GM18520 (cell line): Measurements from ENCODE around the gene EDDM3A.
"Not testable (repeated sequence)": the region's sequence is repeated elsewhere in the genome, so short reads cannot be mapped to it uniquely, and the experiment has no call there.

Source experiments
- ATAC-seq: cut with Tn5 transposase; IDR thresholded peaks from one replicate; pipeline ENCODE4 v1.9.1; 2021; ENCODE audit not compliant: unreplicated experiment

Gene EDDM3A

GRCh38 chr14:20732979-20733635 is 12.6 kb upstream of the EDDM3A start:
- no peak for ATAC-seq

DNA sequence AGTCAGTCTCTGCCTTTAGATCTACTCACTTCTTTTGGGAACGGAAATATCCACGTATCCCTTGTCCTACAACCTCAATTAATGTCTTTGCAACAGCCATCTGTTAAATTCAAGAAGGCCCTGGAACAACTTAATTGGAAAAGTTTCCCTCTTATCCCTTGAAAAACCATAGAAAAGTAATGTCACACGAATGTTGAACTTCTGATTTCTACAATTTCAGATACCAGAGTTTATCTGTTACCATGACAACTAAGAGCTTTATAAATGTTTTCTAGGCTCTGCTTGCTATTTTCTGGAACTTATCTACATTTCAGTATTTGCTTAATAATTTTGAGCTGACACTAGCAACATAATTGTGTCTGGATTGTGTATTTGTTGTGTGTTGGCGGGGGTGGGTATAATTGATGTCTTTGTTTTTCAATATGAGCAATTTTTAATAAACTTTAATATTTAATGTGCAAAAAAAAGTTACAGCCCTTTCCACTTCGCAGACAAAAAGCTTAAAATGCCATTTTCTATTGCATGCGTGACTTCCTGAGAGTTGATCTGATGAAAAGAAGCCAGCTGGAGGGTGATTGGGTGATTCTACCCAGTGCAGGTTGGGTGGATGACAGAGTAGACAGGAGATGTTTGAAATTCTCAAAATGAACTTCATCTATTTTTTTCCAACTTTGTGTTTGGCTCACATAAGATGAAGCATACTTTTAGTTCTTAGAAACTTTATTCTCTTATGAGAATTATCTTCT is 11.8 kb upstream of the EDDM3A start:
- ATAC-seq, result no peak

DNA sequence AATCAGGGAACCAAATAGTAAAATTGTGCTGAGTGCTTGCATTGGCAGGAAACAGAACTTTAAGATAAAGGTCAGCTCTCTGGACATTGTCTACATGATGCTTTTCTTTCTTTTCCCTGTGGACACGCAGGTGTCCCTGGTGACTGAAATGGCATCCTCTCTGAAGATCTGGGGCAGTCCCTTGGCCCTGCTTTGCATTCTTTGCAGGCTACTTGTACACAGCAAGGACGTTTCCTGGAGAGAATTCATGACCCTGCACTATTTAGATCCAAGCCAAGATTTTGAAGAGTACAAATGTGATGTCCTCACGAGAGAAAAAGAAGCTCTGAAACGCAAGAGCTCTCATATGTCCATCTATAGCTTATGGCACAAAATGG is 11.3 kb upstream of the EDDM3A start:
- ATAC-seq, result peak; percentile 63

GRCh38 chr14:20738292-20738691 is 7.4 kb upstream of the EDDM3A start:
- ATAC-seq, result not testable (repeated sequence)

DNA sequence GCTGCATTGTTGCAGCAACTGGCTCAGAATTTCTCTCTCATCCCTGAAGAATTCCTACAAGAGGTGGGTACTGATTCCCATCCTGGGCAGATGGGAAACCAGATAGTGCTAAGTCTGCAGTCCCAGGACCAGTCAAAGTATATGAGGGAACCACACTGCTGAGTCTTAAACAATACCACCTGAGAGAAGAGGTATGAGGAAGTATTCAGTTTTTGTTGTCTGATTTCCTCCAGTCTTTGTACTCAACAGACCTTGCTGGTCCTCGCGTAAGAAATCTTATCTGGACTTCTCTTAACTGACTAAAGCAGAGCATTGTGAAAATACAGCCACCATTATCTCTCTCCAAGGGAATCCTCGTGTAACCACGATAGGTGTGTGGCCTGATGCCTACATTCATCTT is 3.6 kb upstream of the EDDM3A start:
- ATAC-seq, result no peak

DNA sequence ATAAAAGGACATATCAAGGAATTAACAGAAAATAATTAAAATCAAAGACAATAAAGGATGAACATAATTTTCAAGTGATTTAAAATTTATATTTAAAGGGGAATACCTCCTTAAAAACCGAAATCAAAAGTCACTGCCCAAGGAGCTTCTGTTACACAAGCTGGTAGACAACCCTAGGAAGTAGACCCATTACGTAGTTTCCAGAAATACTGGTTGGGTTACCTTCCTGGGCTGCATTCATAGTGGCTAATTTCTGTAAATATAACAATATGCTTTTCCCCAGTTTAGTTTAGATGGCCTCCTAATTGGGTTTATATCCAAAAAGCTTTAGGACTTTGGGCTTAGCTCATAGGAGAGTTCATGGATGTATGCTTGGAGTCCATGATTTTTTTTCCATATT is 2.1 kb upstream of the EDDM3A start:
- ATAC-seq, result no peak

DNA sequence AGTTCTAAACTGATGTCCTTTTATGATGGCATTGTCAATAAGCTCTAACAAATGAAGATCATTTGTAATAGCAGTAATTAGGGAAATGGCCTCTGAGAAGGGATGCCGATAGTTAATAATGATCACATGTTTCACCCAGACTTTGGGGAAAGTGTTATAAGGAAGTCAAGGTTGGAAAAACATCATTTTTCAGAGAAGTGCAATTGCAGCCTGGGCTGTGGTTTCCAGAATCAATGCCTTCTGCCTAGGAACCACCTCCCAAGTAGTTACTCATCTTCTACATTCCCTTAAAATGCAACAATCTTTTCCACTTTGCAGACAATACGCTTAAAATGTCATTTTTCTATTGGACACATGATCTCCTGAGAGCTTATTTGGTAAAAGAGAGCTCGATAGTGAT is 879 bp downstream of the EDDM3A start:
- no peak for ATAC-seq

DNA sequence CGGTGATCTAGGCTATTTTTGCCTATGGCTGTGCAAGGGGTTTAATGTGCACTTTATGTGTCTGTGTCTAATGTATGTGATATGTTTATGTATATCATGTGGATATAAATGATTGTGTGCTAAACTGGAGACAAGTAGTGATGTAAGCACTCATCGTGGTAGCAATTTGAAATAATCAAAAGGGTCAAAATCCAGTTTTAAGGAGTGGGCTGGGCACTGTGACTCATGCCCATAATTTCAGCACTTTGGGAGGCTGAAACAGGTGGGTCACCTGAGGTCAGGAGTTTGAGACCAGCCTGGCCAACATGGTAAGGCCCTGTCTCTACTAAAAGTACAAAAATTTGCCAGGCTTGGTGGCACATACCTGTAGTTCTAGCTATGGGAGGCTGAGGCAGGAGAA is 2.8 kb downstream of the EDDM3A start:
- ATAC-seq, result no peak

DNA sequence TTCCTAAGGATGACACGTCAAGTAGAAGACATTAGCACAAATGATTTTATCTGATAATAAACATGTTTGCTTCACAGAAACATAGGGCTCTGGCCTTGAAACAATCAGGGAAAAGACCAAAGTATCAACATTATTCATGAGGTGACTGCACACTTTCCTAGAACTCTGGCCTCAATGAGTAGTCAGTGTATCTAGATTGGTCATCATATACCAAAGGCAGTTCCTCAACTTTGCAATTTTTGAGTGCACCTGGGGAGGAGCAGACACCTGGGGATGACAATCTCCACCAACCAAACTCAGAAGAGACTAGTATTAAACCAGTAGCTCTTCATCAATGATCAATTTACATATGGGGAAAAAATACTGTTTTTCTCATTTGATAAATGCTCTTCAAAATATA is 4.5 kb downstream of the EDDM3A start:
- no peak for ATAC-seq

DNA sequence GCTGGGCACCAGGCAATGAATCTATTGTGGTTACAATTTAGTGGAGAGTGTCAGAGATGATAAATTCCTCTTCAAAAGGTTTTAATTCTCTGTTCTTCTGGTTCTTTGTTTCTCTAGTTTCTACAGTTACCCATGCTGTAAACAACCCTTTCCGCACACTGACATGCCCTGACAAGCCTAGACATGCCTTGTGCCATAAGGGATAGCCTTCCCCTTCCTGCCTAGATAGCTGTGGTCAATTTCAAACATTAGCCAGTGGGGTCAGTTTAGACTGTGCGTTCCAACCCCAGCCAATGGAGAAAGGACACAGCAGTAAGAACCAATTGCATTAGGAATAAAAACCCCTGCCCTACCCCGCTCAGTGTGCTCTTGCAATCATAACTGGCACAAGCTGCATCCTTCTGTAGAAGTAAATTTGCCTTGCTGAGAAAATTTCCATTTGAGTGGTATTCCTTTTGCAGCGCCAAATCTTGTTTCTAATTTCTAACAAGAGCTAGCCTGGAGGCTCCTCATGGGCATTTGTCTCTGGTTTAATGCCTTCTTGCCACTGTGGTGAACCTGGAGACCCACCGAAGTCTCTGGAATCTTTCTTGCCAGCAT is 6.4 kb downstream of the EDDM3A start:
- no peak for ATAC-seq

DNA sequence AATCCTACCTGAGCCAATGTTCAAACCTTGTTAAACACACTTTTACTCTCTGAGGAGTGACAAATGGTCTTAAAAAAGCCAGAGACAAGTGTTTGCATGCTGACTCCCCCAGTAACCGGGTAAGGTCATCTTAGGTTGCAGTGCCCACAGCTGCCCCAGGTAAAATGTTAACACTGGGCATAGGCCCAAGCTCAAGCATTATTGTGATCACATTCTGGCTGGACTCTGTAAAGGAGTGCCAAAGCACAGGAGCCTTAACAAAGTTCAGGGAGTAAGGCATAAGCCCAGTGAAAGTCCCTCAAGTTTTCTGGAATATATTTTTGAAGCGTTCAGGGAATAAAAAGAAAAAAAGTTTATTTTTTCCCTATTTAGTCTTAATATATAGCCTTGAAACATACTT is 8.6 kb downstream of the EDDM3A start:
- no peak for ATAC-seq

GRCh38 chr14:20755037-20755436 is 9.3 kb downstream of the EDDM3A start:
- no peak for ATAC-seq

DNA sequence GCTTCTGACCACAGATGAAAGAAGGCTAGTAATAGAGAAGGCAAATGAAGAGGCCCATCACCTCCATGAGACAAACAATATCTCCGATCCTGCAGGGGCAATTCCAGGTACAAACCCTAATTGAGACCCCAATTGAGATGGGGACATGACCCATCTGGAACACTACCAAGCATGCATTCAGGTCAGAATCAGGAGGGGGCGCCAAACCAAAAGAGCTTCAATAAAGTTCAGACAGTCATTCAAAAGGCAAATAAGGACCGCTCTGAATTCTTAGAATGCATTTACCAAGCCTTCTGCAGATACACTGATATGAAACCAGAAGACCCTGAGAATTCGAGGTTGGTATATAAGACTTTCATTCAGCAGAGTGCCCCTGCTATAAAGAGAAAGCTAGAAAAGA is 12.3 kb downstream of the EDDM3A start:
- ATAC-seq, result no peak

DNA sequence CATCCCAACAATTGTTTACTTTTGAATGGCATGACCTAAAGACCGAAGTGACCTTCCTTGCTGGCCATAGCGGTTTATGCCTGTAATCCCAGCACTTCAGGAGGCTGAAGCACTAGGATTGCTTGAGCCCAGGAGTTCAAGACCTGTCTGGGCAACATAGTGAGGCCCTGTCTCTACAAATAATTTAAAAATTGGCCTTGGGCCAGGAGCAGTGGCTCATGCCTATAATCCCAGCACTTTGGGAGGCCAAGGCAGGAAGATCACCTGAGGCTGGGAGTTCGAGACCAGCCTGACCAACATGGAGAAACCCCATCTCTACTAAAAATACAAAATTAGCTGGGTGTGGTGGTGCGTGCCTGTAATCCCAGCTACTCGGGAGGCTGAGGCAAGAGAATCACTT is 13.8 kb downstream of the EDDM3A start:
- ATAC-seq, result not testable (repeated sequence)

DNA sequence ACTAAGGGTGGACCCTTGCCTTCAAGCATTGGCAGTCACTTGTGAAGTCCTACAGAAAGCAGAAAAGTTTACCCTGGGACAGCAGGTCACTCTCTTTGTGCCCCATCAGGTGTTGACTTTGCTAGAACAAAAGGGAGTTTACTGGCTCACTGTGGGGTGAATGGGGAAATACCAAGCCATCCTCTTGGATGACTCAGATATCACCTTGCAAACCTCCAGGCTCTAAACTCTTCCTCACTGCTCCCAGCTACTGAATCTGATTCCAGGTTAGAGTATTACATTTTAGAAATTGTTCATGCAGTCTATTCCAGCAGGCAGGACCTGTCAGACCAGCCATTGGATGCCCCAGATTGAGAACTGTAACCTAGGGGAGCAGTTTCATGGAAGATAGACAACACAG is 15.3 kb downstream of the EDDM3A start:
- ATAC-seq, result no peak

GRCh38 chr14:20768593-20768892 is 22.9 kb downstream of the EDDM3A start:
- ATAC-seq, result no peak

GRCh38 chr14:20769421-20769820 is 23.7 kb downstream of the EDDM3A start:
- no peak for ATAC-seq

GRCh38 chr14:20772650-20773049 is 27.0 kb downstream of the EDDM3A start:
- no peak for ATAC-seq

GRCh38 chr14:20774258-20774824 is 28.7 kb downstream of the EDDM3A start:
- ATAC-seq, result no peak

DNA sequence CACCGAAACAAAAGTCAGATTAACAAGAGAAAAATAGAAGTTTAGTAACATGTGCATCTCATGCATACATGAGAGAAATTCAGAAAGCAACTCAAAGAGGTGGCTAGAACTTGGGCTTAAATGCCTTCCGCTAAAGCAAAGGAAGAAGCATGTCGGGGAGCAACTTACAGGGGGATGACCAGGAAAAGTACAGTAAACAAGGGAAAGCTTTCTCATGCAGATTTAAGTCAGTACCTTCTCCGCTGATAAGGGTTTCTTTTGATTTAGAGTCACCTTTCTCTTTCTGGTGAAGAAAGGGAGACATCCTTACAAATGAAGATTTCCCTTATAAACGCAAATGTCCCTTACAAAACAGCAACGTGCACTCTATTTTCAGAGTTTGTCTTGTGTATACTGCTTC is 29.4 kb downstream of the EDDM3A start:
- no peak for ATAC-seq

GRCh38 chr14:20775901-20776300 is 30.2 kb downstream of the EDDM3A start:
- no peak for ATAC-seq

DNA sequence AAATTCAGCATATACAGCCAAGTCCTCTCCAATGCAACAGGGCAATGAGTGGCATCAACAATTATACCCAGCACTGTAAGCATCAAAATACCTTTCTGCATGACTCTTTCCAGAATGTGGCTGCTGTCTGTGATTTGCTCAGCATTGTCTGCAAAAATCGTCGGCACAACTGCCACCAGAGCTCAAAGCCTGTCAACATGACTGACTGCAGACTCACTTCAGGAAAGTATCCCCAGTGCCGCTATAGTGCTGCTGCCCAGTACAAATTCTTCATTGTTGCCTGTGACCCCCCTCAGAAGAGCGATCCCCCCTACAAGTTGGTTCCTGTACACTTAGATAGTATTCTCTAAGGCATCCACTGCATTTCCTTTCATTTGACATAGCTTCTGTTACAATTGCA is 36.1 kb downstream of the EDDM3A start:
- ATAC-seq, result no peak
